HEK293T (cell line): ENCODE measurements around the gene ACMSD.

ENCODE experiments used
- BHLHE40 ChIP-seq: fragments of 450-650 bp; IDR thresholded peaks from 2 replicates; pipeline ENCODE4 v1.6.1; 2016; ENCODE audit warnings: mild to moderate bottlenecking, moderate library complexity, borderline replicate concordance
- CTBP1 ChIP-seq: fragments of 450-650 bp; IDR thresholded peaks from 2 replicates; pipeline ENCODE4 v1.6.1; 2016; ENCODE audit warnings: borderline replicate concordance
- ELF4 ChIP-seq: fragments of 450-650 bp; IDR thresholded peaks from 2 replicates; pipeline ENCODE4 v1.6.1; 2017; ENCODE audit warnings: antibody characterized with exemption
- FOXK2 ChIP-seq: fragments of 450-650 bp; IDR thresholded peaks from 2 replicates; pipeline ENCODE4 v1.6.1; 2016; ENCODE audit warnings: mild to moderate bottlenecking
- FOXM1 ChIP-seq: fragments of 450-650 bp; IDR thresholded peaks from 2 replicates; pipeline ENCODE4 v1.6.1; 2017; ENCODE audit warnings: mild to moderate bottlenecking, borderline replicate concordance
- HDGF ChIP-seq: fragments of 450-650 bp; IDR thresholded peaks from 2 replicates; pipeline ENCODE4 v1.6.1; 2017; ENCODE audit warnings: antibody characterized with exemption, borderline replicate concordance
- L3MBTL2 ChIP-seq: fragments of 450-650 bp; conservative IDR thresholded peaks from 2 replicates; pipeline ENCODE4 v1.6.1; 2016; ENCODE audit warnings: mild to moderate bottlenecking
- LEF1 ChIP-seq: fragments of 450-650 bp; IDR thresholded peaks from 2 replicates; pipeline ENCODE4 v1.6.1; 2017; ENCODE audit warnings: mild to moderate bottlenecking, borderline replicate concordance
- NFRKB ChIP-seq: fragments of 450-650 bp; IDR thresholded peaks from 2 replicates; pipeline ENCODE4 v1.6.1; 2016; ENCODE audit warnings: mild to moderate bottlenecking, moderate library complexity
- PKNOX1 ChIP-seq: fragments of 450-650 bp; IDR thresholded peaks from 2 replicates; pipeline ENCODE4 v1.6.1; 2016
- SP1 ChIP-seq: fragments of 450-650 bp; IDR thresholded peaks from 2 replicates; pipeline ENCODE4 v1.6.1; 2017
- SUZ12 ChIP-seq: fragments of 450-650 bp; IDR thresholded peaks from 2 replicates; pipeline ENCODE4 v1.6.1; 2016; ENCODE audit warnings: mild to moderate bottlenecking
- TARDBP ChIP-seq: fragments of 450-650 bp; IDR thresholded peaks from 2 replicates; pipeline ENCODE4 v1.6.1; 2016

- TF ChIP-seq LEF1 (no peak), SP1 (no peak), PKNOX1 (no peak), HDGF (no peak), CTBP1 (no peak), FOXM1 (no peak), TARDBP (no peak), FOXK2 (no peak), L3MBTL2 (no peak), NFRKB (no peak), SUZ12 (no peak), BHLHE40 (no peak), ELF4 (no peak)
These were observed 73.0 kb downstream of the ACMSD start for GRCh38 chr2:134911400-134911785.
